Adrenal gland (tissue), 12 donors: Measurements from ENCODE around the gene MED27. TPM values are rescaled to one million over a fixed set of nuclear protein-coding genes. Genes with fewer than 3 reads are reported as not detected.

Experiments
- DNase-seq, 7 donors: peaks; one replicate each; pipeline ENCODE4 v3.0.0-alpha.2; 2019 to 2020
- H3K27ac ChIP-seq, 5 donors: fragments of 200-600 bp; sonication (generic) in 4 of 5; 1 replicate in 3 of 5; 2 replicates in 2 of 5; pipeline versions ENCODE4 v1.5.1 to v1.8.0; 2016 to 2020; ENCODE audit warnings: mild to moderate bottlenecking in 1 of 5
- H3K27me3 ChIP-seq: fragments of 200-600 bp; 2 replicates; pipeline ENCODE4 v1.8.0; 2021
- H3K36me3 ChIP-seq, 2 donors: fragments of 200-600 bp; replicated peaks in 1 of 2; 1 replicate in 1 of 2; 2 replicates in 1 of 2; pipeline versions ENCODE4 v1.5.1 to v1.8.0; 2018 to 2022
- H3K4me1 ChIP-seq, 2 donors: fragments of 200-600 bp; replicated peaks in 1 of 2; 1 replicate in 1 of 2; 2 replicates in 1 of 2; pipeline versions ENCODE4 v1.5.1 to v1.8.0; 2018 to 2021
- H3K4me3 ChIP-seq, 4 donors: fragments of 200-600 bp; sonication (generic) in 3 of 4; one replicate each; pipeline ENCODE4 v1.5.1; 2016 to 2018
- H3K9me3 ChIP-seq, 3 donors: fragments of 200-600 bp; sonication (generic) in 1 of 3; replicated peaks in 1 of 3; 1 replicate in 2 of 3; 2 replicates in 1 of 3; pipeline versions ENCODE4 v1.5.1 to v1.8.0; 2016 to 2021
- CTCF ChIP-seq, 6 experiments: fragments of 450-650 bp in 4 of 6; fragments of 200-600 bp in 2 of 6; sonication (generic) in 1 of 6; IDR thresholded peaks; 1 replicate in 5 of 6; 2 replicates in 1 of 6; pipeline versions ENCODE4 v1.5.1 to v1.8.0; 2016 to 2021; ENCODE audit warnings: antibody characterized with exemption in 6 of 6, mild to moderate bottlenecking in 2 of 6, moderate library complexity in 1 of 6
- POLR2A ChIP-seq, 2 donors: fragments of 450-650 bp; IDR thresholded peaks; one replicate each; pipeline ENCODE4 v1.6.1; 2017; ENCODE audit warnings: antibody characterized with exemption in 2 of 2, mild to moderate bottlenecking in 2 of 2, moderate library complexity in 1 of 2
- WGBS, 4 donors: extraction: QIAGEN DNeasy Blood & Tissue Kit in 2 of 4; methylation state at CpG; one replicate each; pipeline versions ENCODE4 v1.1.5 to v1.1.7; 2013 to 2017; 5-methylcytosine and 5-hydroxymethylcytosine counted together
- intact Hi-C, 2 donors: fragments of 100-400 bp; cut with DNase I; formaldehyde crosslinking; loops; one replicate each; pipeline versions ENCODE4 v1.14.1 to v1.15.0; 2022 to 2023
- polyA plus RNA-seq, 3 donors: library from polyadenylated mRNA; stranded (reverse); fragments of 200-250 nt in 2 of 3; fragments of 350-450 nt in 1 of 3; fragmentation: Illumina TruSeq in 1 of 3; extraction: RNeasy Lipid Tissue Mini Kit (QIAGEN cat#74804) in 1 of 3; gene quantifications; one replicate each; pipeline ENCODE4 v1.2.3, GENCODE V29; 2013 to 2014
- total RNA-seq, 9 donors: library from RNA; depleted of rRNA in 4 of 9; stranded (reverse); fragments of >200 nt in 4 of 9; fragments of 120-200 nt in 1 of 9; fragmentation: NEBNext Ultra II Directional in 1 of 9; extraction: Animal tissue kit (Norgen Biotek cat#: 25700) in 1 of 9; gene quantifications; one replicate each; pipeline versions ENCODE4 v1.1.0 to v1.2.4, GENCODE V29; 2013 to 2023
- donor health status: healthy with polysubstance abuse.
- donor health status: Bipolar disorder and iron deficiency.
- donor health status: DM: yes; HTN: yes; CAD: no.
- donor health status: DM: no; HTN: no; CAD: no.
- donor health status: DM: no; HTN: no; CAD: no.
- donor health status: DM: yes; HTN: yes; CAD: no.

Gene MED27
- total and polyA plus RNA-seq, 12 donors = 12.2 to 37.4 (median 15.9) TPM

DNA sequence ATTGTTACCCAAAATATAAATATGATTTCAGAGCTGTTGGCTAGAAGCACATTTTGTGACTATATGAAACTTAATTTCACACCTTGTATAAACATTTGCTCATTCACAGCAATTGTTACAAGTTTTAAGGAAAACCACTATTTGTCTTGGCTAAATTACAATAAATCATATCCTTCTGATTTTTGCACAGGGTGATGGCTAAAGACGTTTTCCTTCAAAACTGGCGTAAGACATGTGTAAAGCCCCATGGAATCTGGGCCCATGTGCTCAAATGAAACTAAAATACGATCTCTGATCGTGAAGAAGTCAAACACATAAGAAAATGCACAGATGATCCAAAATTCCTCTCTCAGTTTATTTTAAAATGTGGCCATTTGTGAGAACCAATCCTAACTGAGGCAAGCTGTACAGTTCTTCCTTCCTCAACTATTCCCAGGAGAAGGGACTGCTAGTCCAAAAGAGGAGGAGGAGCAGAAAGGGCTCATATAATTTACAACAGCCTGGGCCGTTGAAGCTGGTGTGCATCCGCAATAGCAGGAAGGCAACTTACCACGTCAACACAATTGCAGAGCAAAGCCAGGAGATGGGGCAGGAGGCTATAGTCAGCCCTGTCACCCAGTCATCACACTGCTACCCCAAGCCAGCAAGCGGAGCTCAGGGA lies 98.4 kb downstream of the MED27 start:
- Histone ChIP-seq H3K4me3 (no peak overlapping the region), H3K27me3 (no peaks in the 10 kb centered on the region), H3K27ac (no peak overlapping the region), H3K4me1 (peaks cover 0 to 3% of the 10 kb centered on the region in 2 donors), H3K36me3 (no peaks in the 10 kb centered on the region), H3K9me3 (no peaks in the 10 kb centered on the region)
- no peak for DNase-seq
- intact Hi-C loops = no loop called here
- WGBS, 4 donors = 70 to 86% (median 78%) methylated on average over 8 of the region's 8 CpGs
- TF ChIP-seq POLR2A (IDR thresholded peaks at IDR 0.05) (no peak), CTCF (IDR thresholded peaks at IDR 0.05) (no peak)

DNA sequence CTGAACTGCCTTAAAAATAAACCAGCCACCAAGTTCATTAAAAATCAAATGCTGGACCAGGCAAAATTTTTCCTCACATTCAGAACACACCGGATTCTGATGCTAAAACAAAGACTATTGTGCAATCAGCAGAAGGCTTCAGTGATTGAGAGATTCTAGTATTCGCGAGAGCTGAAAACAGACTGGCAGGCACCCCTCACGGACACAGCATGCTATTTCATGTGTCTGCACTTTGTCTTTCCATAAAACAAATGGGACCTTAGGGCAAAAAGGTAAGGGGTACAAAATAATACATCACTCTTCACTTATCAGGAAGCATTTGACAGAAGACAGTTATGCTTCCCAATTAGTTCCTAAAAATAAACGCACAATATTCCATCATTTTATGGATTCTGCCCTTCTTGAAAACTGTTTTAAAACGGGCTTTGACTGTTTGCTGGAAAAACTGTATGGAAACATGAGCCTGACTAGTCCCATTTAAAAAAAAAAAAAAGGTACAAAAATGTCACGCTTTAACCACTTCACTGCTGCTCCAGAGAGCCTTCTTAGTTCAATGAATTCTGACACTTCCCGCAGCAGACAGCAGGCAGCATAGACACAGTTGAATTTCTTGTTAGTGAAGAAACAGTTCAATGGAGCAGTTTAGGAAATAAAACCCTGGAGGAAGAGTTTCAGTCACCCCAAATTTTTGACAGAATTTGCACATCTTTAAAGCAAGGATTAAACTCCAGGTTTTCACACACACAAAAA lies 99.2 kb downstream of the MED27 start:
- peaks cover 0 to 8% of the 10 kb centered on the region in 2 donors for H3K4me1 ChIP-seq
- WGBS, 4 donors = 58 to 65% (median 62%) methylated on average over 8 of the region's 8 CpGs
- H3K27me3 ChIP-seq = no peaks in the 10 kb centered on the region
- no peak overlapping the region for H3K4me3 ChIP-seq
- intact Hi-C loops = no loop called here
- TF ChIP-seq CTCF (IDR thresholded peaks at IDR 0.05) (no peak), POLR2A (IDR thresholded peaks at IDR 0.05) (no peak)
- no peak overlapping the region for H3K27ac ChIP-seq
- no peaks in the 10 kb centered on the region for H3K9me3 ChIP-seq
- H3K36me3 ChIP-seq = no peaks in the 10 kb centered on the region
- no peak for DNase-seq

DNA sequence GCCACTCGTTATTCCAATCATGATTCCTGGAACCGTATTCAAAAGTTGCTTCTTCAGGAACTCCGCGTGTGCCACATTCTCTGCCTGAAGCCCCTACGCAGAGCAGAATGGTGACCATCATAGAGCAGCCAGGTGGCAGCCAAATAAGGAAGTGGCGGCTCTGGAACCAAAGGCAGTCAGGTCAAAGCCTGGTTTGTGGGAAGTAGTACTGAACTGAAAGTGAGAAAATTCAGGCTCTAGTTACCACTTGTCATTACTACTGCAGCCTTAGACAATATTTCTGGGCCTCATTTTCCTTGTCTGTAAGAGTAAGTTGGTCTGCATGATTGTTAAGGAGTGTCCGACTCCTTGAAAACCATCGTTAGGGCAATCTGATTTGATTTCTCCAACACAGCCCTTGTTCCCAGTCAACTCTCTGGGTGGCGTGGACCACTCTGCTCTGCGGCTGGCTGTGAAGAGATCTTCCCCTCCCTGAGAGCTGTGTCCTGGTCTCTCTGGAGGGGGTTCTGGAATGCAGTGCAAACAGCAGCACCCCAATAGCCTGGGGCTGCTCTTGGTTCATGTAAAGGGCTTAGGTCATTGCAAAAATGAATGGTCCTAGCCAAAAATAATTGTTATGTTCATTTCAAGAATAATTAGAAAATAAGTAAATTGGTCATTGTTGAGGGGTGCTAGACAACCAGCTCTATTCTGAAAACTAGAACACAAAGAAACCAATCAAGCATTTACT lies 102.4 kb downstream of the MED27 start:
- intact Hi-C loops = no loop called here
- Histone ChIP-seq H3K36me3 (no peaks in the 10 kb centered on the region), H3K9me3 (no peaks in the 10 kb centered on the region), H3K27ac (no peak overlapping the region), H3K4me3 (no peak overlapping the region), H3K4me1 (peaks cover 0 to 8% of the 10 kb centered on the region in 2 donors), H3K27me3 (no peaks in the 10 kb centered on the region)
- no peak for TF ChIP-seq CTCF (IDR thresholded peaks at IDR 0.05)
- TF ChIP-seq POLR2A (IDR thresholded peaks at IDR 0.05) = no peak
- WGBS, 4 donors = 84 to 88% (median 85%) methylated on average over 10 of the region's 10 CpGs
- no peak for DNase-seq
